RWPE1 (cell line): Measurements from ENCODE around the gene ATP13A2.
"Not testable (repeated sequence)": the region's sequence is repeated elsewhere in the genome, so short reads cannot be mapped to it uniquely, and the experiment has no call there.

ENCODE experiments used
- CTCF ChIA-PET: fragments of 350-600 bp; sonication (Branson Sonifier 250); formaldehyde crosslinking; extraction: SDS; loops from one replicate; lab custom pipeline; 2021; lab: Yijun Ruan, JAX
- POLR2A ChIA-PET: fragments of 400-600 bp; formaldehyde crosslinking; extraction: SDS; loops from one replicate; lab custom pipeline; 2020; ENCODE audit warnings: antibody characterized with exemption; ENCODE audit not compliant: low non-redundant PET; lab: Yijun Ruan, JAX
- DNase-seq: peaks from one replicate; pipeline ENCODE4 v3.0.0; 2012; ENCODE audit warnings: low spot score
- H3K27ac ChIP-seq: fragments of 450-650 bp; 2 replicates; pipeline ENCODE4 v1.5.1; 2017
- TF ChIP-seq, protein P1 (sequence below): fragments of 450-650 bp; conservative IDR thresholded peaks from 2 replicates; pipeline ENCODE4 v1.5.1; 2017; ENCODE audit warnings: low read depth, mild to moderate bottlenecking

ATP13A2 gene

DNA sequence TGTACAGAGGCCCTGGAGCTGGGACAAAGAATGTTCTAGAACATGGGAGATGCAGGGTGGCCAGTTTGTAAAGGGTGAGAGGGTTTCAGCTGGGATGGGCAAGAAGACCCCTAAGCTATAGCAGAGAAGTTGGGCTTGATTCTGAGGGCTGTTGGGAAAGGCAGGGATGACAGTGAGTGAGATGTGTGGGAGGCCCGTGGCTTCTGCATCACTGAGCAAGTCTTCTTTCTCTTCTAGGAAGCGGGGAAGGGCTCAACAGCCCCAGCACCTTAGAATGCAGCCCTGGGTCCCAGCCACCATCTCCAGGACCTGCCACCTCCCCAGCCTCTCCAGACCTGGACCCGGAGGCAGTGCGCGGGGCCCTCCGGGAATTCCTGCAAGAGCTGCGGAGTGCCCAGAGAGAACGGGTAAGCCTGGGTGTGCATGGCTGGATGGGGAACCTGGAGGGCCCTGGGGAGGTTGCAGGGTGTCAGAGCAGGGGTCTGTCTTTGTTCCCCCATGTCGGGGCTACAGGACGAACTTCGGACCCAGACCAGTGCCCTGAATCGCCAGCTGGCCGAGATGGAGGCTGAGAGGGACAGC, 46.2 kb downstream of the ATP13A2 start:
- ChIA-PET CTCF (no interaction called here), POLR2A (no interaction called here)
- no peak overlapping the region for H3K27ac ChIP-seq
- TF ChIP-seq, protein P1, sequence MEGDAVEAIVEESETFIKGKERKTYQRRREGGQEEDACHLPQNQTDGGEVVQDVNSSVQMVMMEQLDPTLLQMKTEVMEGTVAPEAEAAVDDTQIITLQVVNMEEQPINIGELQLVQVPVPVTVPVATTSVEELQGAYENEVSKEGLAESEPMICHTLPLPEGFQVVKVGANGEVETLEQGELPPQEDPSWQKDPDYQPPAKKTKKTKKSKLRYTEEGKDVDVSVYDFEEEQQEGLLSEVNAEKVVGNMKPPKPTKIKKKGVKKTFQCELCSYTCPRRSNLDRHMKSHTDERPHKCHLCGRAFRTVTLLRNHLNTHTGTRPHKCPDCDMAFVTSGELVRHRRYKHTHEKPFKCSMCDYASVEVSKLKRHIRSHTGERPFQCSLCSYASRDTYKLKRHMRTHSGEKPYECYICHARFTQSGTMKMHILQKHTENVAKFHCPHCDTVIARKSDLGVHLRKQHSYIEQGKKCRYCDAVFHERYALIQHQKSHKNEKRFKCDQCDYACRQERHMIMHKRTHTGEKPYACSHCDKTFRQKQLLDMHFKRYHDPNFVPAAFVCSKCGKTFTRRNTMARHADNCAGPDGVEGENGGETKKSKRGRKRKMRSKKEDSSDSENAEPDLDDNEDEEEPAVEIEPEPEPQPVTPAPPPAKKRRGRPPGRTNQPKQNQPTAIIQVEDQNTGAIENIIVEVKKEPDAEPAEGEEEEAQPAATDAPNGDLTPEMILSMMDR, result no peak
- DNase-seq, result no peak

DNA sequence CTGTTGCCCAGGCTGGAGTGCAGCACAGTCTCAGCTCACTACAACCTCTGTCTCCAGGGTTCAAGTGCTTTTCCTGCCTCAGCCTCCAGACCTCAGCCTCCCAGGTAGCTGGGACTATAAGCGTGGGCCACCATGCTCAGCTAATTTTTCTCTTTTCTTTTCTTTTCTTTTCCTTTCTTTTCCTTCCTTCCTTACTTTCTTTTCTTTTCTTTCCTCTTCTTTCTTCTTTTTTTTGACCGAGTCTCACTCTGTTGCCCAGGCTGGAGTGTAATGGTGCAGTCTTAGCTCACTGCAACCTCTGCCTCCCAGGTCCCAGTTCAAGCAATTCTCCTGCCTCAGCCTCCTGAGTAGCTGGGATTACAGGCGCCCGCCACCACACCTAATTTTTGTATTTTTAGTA, 47.6 kb downstream of the ATP13A2 start:
- POLR2A ChIA-PET, CTCF ChIA-PET, DNase-seq, H3K27ac ChIP-seq: not testable (repeated sequence)

DNA sequence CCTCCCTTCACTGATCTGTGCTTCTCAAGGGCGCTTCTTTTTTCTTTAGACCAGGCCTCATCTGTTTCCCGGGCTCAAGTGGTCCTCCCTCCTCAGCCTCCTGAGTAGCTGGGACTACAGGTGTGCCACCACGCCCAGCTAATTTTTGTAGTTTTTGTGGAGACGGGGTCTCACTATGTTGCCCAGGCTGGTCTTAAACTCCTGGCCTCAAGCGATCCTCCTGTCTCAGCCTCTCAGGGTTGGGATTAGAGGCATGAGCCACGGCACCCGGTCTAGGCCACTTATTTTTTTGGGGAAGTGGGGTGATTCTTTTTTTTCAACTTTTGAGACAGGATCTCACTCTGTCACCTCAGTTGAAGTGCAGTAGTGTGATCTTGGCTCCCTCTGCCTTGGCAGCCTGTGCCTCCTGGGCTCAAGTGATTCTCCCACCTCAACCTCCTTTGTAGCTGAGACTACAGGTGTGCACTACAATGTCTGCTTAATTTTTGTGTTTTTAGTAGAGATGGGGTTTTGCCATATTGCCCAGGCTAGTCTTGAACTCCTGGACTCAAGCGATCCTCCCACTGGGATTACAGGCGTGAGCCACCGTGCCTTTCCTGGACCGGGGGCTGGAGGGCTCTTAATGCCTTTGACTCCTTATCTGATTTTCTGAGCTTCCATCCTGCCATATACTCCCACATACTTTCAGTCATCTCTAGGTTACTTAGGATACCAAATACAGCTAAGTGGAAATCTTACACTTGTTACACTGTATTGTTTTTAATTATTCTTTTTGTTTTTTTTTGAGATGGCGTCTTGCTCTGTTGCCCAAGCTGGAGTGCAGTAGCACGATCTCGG, 50.2 kb downstream of the ATP13A2 start:
- H3K27ac ChIP-seq, result peak overlapping the region; percentile 73
- ChIA-PET CTCF (interaction anchor here (0.6 to 2.1 kb wide), 7 partner anchors 10 to 364 kb away, joined by 3 to 13 read pairs (median 5); no protein-coding TSS in a partner anchor), POLR2A (no interaction called here)
- TF ChIP-seq, protein P1, result no peak
- no peak for DNase-seq

DNA sequence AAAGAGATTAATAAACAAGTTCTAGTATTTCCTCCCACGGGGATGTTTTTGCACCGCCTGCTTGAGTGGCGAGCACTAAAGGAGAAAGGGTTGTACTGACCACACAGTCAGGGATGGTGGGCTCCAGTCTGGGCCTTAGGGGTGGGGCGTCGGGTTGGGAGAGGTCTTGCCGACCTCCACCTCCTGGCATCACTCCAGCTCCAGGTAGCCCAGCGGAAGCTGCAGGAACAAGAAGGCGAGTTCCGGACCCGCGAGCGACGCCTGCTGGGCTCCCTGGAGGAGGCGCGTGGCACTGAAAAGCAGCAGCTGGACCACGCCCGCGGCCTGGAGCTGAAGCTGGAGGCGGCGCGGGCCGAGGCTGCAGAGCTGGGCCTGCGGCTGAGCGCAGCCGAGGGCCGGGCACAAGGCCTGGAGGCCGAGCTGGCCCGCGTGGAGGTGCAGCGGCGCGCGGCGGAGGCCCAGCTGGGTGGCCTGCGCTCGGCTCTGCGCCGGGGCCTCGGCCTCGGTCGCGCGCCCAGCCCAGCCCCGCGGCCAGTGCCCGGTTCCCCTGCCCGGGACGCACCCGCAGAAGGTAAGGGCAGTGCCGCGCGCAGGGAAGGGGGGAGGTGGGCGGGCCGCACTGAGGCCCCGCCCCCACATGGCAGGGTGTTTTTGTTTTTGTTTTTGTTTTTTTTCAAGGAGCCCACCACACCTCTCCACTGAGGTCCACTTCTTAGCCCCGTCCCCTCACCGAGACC, 51.0 kb downstream of the ATP13A2 start:
- peak; percentile 53 for DNase-seq
- TF ChIP-seq, protein P1, result peak; percentile 90
- H3K27ac ChIP-seq, result peak overlapping the region; percentile 73
- ChIA-PET CTCF (interaction anchor here (0.6 to 2.1 kb wide), 8 partner anchors 9 to 365 kb away, joined by 3 to 13 read pairs (median 6); no protein-coding TSS in a partner anchor), POLR2A (no interaction called here)

DNA sequence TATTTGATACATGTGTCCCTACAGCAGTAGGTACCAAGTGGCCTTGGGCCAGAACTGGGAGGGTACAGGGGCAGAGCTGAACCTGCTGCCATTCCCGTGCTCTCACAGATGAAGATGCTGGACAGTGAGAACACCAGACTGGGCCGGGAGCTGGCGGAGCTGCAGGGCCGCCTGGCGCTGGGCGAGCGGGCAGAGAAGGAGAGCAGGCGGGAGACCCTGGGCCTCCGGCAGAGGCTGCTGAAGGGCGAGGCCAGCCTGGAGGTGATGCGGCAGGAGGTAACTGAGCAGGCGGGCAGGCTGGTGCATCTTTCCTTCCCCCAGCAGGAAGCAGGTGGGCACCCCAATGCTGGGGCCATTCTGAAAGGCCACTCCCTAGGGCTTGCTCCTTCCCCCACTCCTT, 53.3 kb downstream of the ATP13A2 start:
- POLR2A ChIA-PET, result no interaction called here
- TF ChIP-seq, protein P1, result no peak
- no peak overlapping the region for H3K27ac ChIP-seq
- DNase-seq, result no peak
- CTCF ChIA-PET, result interaction anchor here (0.5 kb wide), 1 partner anchor 1917 kb away, joined by 4 read pairs; no protein-coding TSS in a partner anchor

DNA sequence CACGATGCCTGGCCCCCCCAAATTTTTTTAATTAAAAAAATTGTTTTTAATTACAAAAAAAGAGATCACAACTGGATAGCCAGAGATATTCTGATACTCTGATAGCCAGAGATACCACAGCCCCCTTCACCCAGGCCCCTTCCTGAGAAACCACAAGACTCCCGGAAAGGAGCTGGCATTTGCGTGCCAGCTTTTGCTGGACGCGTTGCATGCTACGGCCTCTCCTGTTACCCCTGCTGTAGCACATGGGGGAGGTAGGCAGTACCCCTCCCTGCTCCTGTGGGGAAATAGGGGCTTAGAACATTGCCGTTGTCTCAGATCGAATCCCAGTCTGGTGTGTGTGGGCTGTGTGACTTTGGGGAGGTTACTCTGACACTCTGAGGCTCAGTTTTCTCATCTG, 54.0 kb downstream of the ATP13A2 start:
- ChIA-PET CTCF (interaction anchor here (0.5 to 0.7 kb wide), 3 partner anchors 21 to 1918 kb away, joined by 3 to 4 read pairs (median 4); no protein-coding TSS in a partner anchor), POLR2A (no interaction called here)

More for the DNA sequence above, 54.0 kb downstream of the ATP13A2 start:
- H3K27ac ChIP-seq, result no peak overlapping the region
- TF ChIP-seq, protein P1, result no peak
- no peak for DNase-seq
